GM12878 (cell line): ENCODE results near the gene ZNF17. TPM values are rescaled to one million over a fixed set of nuclear protein-coding genes. Genes with fewer than 3 reads are reported as not detected.

Experiments
- ATAC-seq: fragments of 200-7000 bp; cut with Tn5 transposase; 3 replicates; pipeline ENCODE4 v1.9.1; 2020; ENCODE audit warnings: mild to moderate bottlenecking, moderate library complexity
- BruUV-seq: library from RNA; stranded (reverse); fragments of 400-500 nt; replicated peaks from 2 replicates; lab custom pipeline; 2021; lab: Mats Ljungman, UMichigan
- CTCF ChIA-PET: fragments of 300-600 bp; sonication (Branson Sonifier 250); formaldehyde crosslinking; extraction: SDS; loops from one replicate; lab custom pipeline; 2021; ENCODE audit warnings: inconsistent platforms; lab: Yijun Ruan, JAX
- POLR2A ChIA-PET: fragments of 350-600 bp; formaldehyde crosslinking; extraction: SDS; loops from one replicate; lab custom pipeline; 2021; ENCODE audit warnings: inconsistent platforms; lab: Charles Lee
- RAD21 ChIA-PET: fragments of 300-600 bp; sonication (Branson Sonifier 250); formaldehyde crosslinking; loops from one replicate; lab custom pipeline; 2023; ENCODE audit warnings: antibody characterized with exemption; ENCODE audit not compliant: unreplicated experiment; lab: Charles Lee
- SMC1A ChIA-PET: fragments of 300-600 bp; sonication (Branson Sonifier 250); formaldehyde crosslinking; loops from one replicate; lab custom pipeline; 2023; ENCODE audit not compliant: unreplicated experiment, uncharacterized antibody; lab: Charles Lee
- DNase-seq: peaks from one replicate; pipeline ENCODE4 v3.0.0-alpha.2; 2011; ENCODE audit warnings: low read depth, low spot score
- FAIRE-seq: peaks from 3 replicates; lab custom pipeline; 2011; peaks lifted over from hg19 to GRCh38; lab: Jason Lieb, UNC
- H2AFZ ChIP-seq: 2 replicates; pipeline ENCODE4 v1.6.0; 2011; ENCODE audit warnings: low read depth, low read length, control low read depth; ENCODE audit not compliant: control insufficient read depth
- H3K27ac ChIP-seq: 2 replicates; pipeline ENCODE4 v1.5.1; 2011; ENCODE audit warnings: control low read depth; ENCODE audit not compliant: control insufficient read depth, insufficient read depth
- H3K27me3 ChIP-seq, 2 experiments: replicated peaks in 1 of 2; 2 replicates each; pipeline versions ENCODE4 v1.6.0 to v1.6.1; 2011; ENCODE audit warnings: low read length in 1 of 2; ENCODE audit not compliant: control insufficient read depth in 2 of 2, insufficient read depth in 2 of 2
- H3K36me3 ChIP-seq, 2 experiments: 2 replicates each; pipeline ENCODE4 v1.5.1; 2011; ENCODE audit warnings: low read length in 1 of 2; ENCODE audit not compliant: control insufficient read depth in 2 of 2, insufficient read depth in 2 of 2
- H3K4me1 ChIP-seq: 2 replicates; pipeline ENCODE4 v1.6.1; 2011; ENCODE audit warnings: mild to moderate bottlenecking, low read length, moderate library complexity, mixed read lengths; ENCODE audit not compliant: control insufficient read depth, insufficient read depth
- H3K4me2 ChIP-seq: 2 replicates; pipeline ENCODE4 v1.6.0; 2011; ENCODE audit warnings: control low read depth; ENCODE audit not compliant: control insufficient read depth, insufficient read depth
- H3K4me3 ChIP-seq: fragments of 200-600 bp; sonication (generic); 2 replicates; pipeline ENCODE4 v1.5.1; 2016
- H3K79me2 ChIP-seq: 2 replicates; pipeline ENCODE4 v1.6.0; 2011; ENCODE audit warnings: low read length; ENCODE audit not compliant: control insufficient read depth, insufficient read depth
- H3K9ac ChIP-seq: 2 replicates; pipeline ENCODE4 v1.8.0; 2011; ENCODE audit warnings: low read length, control low read depth, mixed read lengths; ENCODE audit not compliant: control insufficient read depth, insufficient read depth
- H3K9me3 ChIP-seq: replicated peaks from 3 replicates; pipeline ENCODE4 v1.5.1; 2011; ENCODE audit warnings: mild to moderate bottlenecking, low read length; ENCODE audit not compliant: control insufficient read depth, insufficient read depth
- H4K20me1 ChIP-seq: 2 replicates; pipeline ENCODE4 v1.6.0; 2011; ENCODE audit not compliant: control insufficient read depth, insufficient read depth
- ATF3 ChIP-seq: IDR thresholded peaks from 2 replicates; pipeline ENCODE4 v1.6.1; 2011; ENCODE audit warnings: low read depth, mild to moderate bottlenecking, low read length, moderate library complexity, borderline replicate concordance; ENCODE audit errors: extremely low read depth
- BACH1 ChIP-seq: fragments of 450-650 bp; IDR thresholded peaks from 2 replicates; pipeline ENCODE4 v1.6.1; 2017; ENCODE audit warnings: mild to moderate bottlenecking, borderline replicate concordance
- E4F1 ChIP-seq: fragments of 450-650 bp; IDR thresholded peaks from 2 replicates; pipeline ENCODE4 v1.6.1; 2018; ENCODE audit warnings: borderline replicate concordance, mild to moderate bottlenecking; ENCODE audit not compliant: partially characterized antibody
- EED ChIP-seq: sonication (generic); IDR thresholded peaks from 2 replicates; pipeline ENCODE4 v1.6.1; 2016; ENCODE audit warnings: antibody characterized with exemption, low read depth
- IRF3 ChIP-seq: fragments of 450-650 bp; IDR thresholded peaks from 2 replicates; pipeline ENCODE4 v1.6.1; 2014; ENCODE audit warnings: mild to moderate bottlenecking
- MXI1 ChIP-seq: fragments of 150-350 bp; IDR thresholded peaks from 2 replicates; pipeline ENCODE4 v1.6.1; 2011; ENCODE audit warnings: low read depth, mild to moderate bottlenecking, inconsistent platforms, low read length, improper control_type of control experiment
- NFXL1 ChIP-seq: fragments of 450-650 bp; IDR thresholded peaks from 2 replicates; pipeline ENCODE4 v1.6.1; 2017; ENCODE audit warnings: antibody characterized with exemption, mild to moderate bottlenecking, borderline replicate concordance
- PAX8 ChIP-seq: fragments of 450-650 bp; IDR thresholded peaks from 2 replicates; pipeline ENCODE4 v1.6.1; 2017; ENCODE audit warnings: mild to moderate bottlenecking, moderate library complexity
- PML ChIP-seq: IDR thresholded peaks from 2 replicates; pipeline ENCODE4 v1.6.1; 2012; ENCODE audit warnings: low read length, inconsistent platforms
- POLR2AphosphoS5 ChIP-seq: IDR thresholded peaks from 2 replicates; pipeline ENCODE4 v1.6.1; 2011; ENCODE audit warnings: mild to moderate bottlenecking, low read length, inconsistent platforms
- SKIL ChIP-seq: fragments of 450-650 bp; IDR thresholded peaks from 2 replicates; pipeline ENCODE4 v1.6.1; 2017; ENCODE audit warnings: mild to moderate bottlenecking, low read depth, inconsistent platforms; ENCODE audit not compliant: poor library complexity, severe bottlenecking
- SMAD1 ChIP-seq: fragments of 450-650 bp; IDR thresholded peaks from 2 replicates; pipeline ENCODE4 v1.6.1; 2018; ENCODE audit warnings: mild to moderate bottlenecking, low read depth; ENCODE audit not compliant: partially characterized antibody
- SUPT20H ChIP-seq: IDR thresholded peaks from 2 replicates; pipeline ENCODE4 v1.6.1; 2011; ENCODE audit warnings: low read depth, mild to moderate bottlenecking, low read length, moderate library complexity, borderline replicate concordance; ENCODE audit not compliant: control insufficient read depth
- WGBS: methylation state at CpG from one replicate; pipeline ENCODE4 v1.1.6; 2016; ENCODE audit warnings: low lambda C conversion rate; ENCODE audit not compliant: insufficient replicate concordance, insufficient coverage; ENCODE audit errors: missing lambda C conversion rate; 5-methylcytosine and 5-hydroxymethylcytosine counted together
- in situ Hi-C: fragments of 300-500 bp; cut with MboI; formaldehyde crosslinking; loops from 9 replicates; pipeline ENCODE4 v1.14.3; 2018; ENCODE audit warnings: mixed read lengths
- intact Hi-C: fragments of 100-400 bp; cut with micrococcal nuclease; formaldehyde crosslinking; loops from one replicate; pipeline ENCODE4 v1.14.2; 2022; ENCODE audit not compliant: unreplicated experiment
- polyA plus RNA-seq, 11 experiments: library from polyadenylated mRNA; depleted of rRNA in 4 of 11; unstranded in 6 of 11; stranded (reverse) in 5 of 11; fragments of >200 nt; fragmentation: Nextera tagmentation in 4 of 11; fragmentation: Illumina TruSeq in 1 of 11; extraction: Ambion mirVana in 4 of 11; extraction: Trizol in 1 of 11; gene quantifications; 1 replicate in 1 of 11; 2 replicates in 10 of 11; pipeline versions ENCODE4 v1.2.1 to v1.2.3, GENCODE V29; 2011 to 2016; ENCODE audit warnings: inconsistent platforms in 2 of 11, missing spikeins in 2 of 11, low read depth in 1 of 11
- total RNA-seq, 4 experiments: library from RNA; depleted of rRNA in 3 of 4; stranded (reverse); fragments of >200 nt in 3 of 4; fragmentation: Illumina TruSeq in 1 of 4; extraction: Trizol in 1 of 4; gene quantifications; 2 replicates each; pipeline versions ENCODE4 v1.2.1 to v1.2.3, GENCODE V29; 2013 to 2021

Gene ZNF17
- total and polyA plus RNA-seq, 10 of the 15 experiments (the other 5 are each of a cell fraction or from before 2014, with no cell fraction given), result 4.4 to 11.3 (median 7.8) TPM

GRCh38 chr19:57435062-57435978 is 24.4 kb downstream of the ZNF17 start, which contains the start of gene ZNF749 (continued):
- TF ChIP-seq E4F1, result no peak
- no peak for TF ChIP-seq PAX8
- TF ChIP-seq ATF3, result no peak
- peak; percentile 72; the same call in 1 of the 2 replicates for TF ChIP-seq POLR2AphosphoS5
- TF ChIP-seq EED, result no peak

GRCh38 chr19:57436417-57436816 is 25.5 kb downstream of the ZNF17 start:
- H3K27me3 ChIP-seq, result no peaks in the 10 kb centered on the region
- ChIA-PET RAD21 (no interaction called here), CTCF (interaction anchor here (0.8 to 1.2 kb wide), 2 partner anchors 19 to 197 kb away, joined by 3 read pairs; no protein-coding TSS in a partner anchor), SMC1A (no interaction called here), POLR2A (no interaction called here)
- WGBS, result 50% methylated on average over 1 of the region's 1 CpG
- peak overlapping the region; percentile 61; the same call in 1 of the 2 replicates for H3K9ac ChIP-seq
- peaks cover 5% of the 10 kb centered on the region; the same call in 2 of the 3 replicates for H3K9me3 ChIP-seq
- H3K4me2 ChIP-seq, result peak overlapping the region; percentile 56
- no peaks in the 10 kb centered on the region; the same call in 1 of the 2 replicates for H4K20me1 ChIP-seq
- no peak for FAIRE-seq
- H2AFZ ChIP-seq, result no peak overlapping the region
- no TSS peak for BruUV-seq
- peaks cover 17% of the 10 kb centered on the region for H3K79me2 ChIP-seq
- H3K4me1 ChIP-seq, result peaks cover 5% of the 10 kb centered on the region; the same call in 1 of the 2 replicates
- no peak overlapping the region for H3K27ac ChIP-seq
- peaks cover 0 to 5% of the 10 kb centered on the region in 2 experiments; a peak in 1 of 4 replicates for H3K36me3 ChIP-seq
- no peak for DNase-seq
- H3K4me3 ChIP-seq, result peak overlapping the region; percentile 73
- in situ Hi-C loops, result no loop called here
- intact Hi-C loops, result no loop called here
- ATAC-seq, result no peak
- no peak for TF ChIP-seq SKIL
- TF ChIP-seq EED, result no peak
- TF ChIP-seq PML, result no peak
- no peak for TF ChIP-seq IRF3
- TF ChIP-seq SUPT20H, result no peak
- no peak for TF ChIP-seq MXI1
- TF ChIP-seq BACH1, result no peak
- TF ChIP-seq NFXL1, result no peak
- no peak for TF ChIP-seq SMAD1
